Measurements from ENCODE around the gene ADORA2B. TPM values are rescaled to one million over a fixed set of nuclear protein-coding genes. Genes with fewer than 3 reads are reported as not detected.
A peak's percentile ranks its signal among the peaks of the same experiment; 100 is the strongest.

Gene ADORA2B
- total and polyA plus RNA-seq, 2 of the 4 experiments (the other 2 are of a cell fraction), result 5.2 to 5.5 TPM

DNA sequence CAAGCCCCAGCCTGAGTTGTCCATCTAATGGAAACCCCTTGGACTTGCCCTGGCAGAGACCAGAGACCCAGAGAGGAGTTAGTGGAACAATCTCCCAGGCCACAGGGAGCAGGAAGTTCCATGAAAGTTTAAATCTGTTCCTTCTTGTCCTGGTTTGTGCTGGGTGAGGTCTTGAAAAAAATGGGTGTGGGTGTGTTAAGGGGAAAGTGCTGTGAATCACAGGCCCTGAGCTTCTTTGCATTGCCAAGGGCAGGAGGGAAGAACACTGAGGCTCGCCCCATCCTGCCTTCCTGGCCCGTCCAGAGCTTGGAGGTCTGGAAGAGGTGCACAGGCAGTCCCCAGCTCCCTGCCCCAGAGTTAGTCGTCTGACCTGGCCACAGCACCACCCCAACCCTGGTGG, 2.3 kb downstream of the ADORA2B start:
- Histone ChIP-seq H3K9me3 (ENCODE audit: control insufficient read depth, insufficient read depth, low read length) (no peaks in the 10 kb centered on the region), H3K14ac (replicated peaks; ENCODE audit: low read depth, low read length) (peak overlapping the region; percentile 8; the same call in 1 of the 2 replicates), H3K56ac (ENCODE audit: extremely low read depth, insufficient read depth, low read length) (no peak overlapping the region), H2BK15ac (ENCODE audit: low read depth, low read length) (0 out of 3 replicates have a peak overlapping the region, but pooled peaks have one; percentile 8), H2BK20ac (ENCODE audit: low read depth, low read length) (0 out of 2 replicates have a peak overlapping the region, but pooled peaks have one; percentile 8), H4K91ac (ENCODE audit: insufficient read depth, low read depth, low read length) (peak overlapping the region; percentile 10; the same call in 1 of the 2 replicates), H3K9ac (ENCODE audit: low read depth, low read length) (peak overlapping the region; percentile 52), H3K9me1 (ENCODE audit: insufficient read depth, low read length) (peaks cover 14% of the 10 kb centered on the region; the same call in 1 of the 2 replicates), H3K4me3 (ENCODE audit: insufficient read depth, low read depth, low read length) (no peak overlapping the region), H3K79me1 (ENCODE audit: low read depth in 1 of 2, low read length in 2 of 2) (peaks cover 17 to 41% of the 10 kb centered on the region in 2 experiments), H3K4me2 (ENCODE audit: low read depth, low read length) (peak overlapping the region; percentile 91), H2AFZ (replicated peaks; ENCODE audit: low read length, poor library complexity) (peak overlapping the region; percentile 29), H2AK5ac (ENCODE audit: low read depth, low read length) (peak overlapping the region; percentile 41; the same call in 1 of the 2 replicates), H4K20me1 (ENCODE audit: insufficient read depth, low read length) (no peaks in the 10 kb centered on the region), H2AK9ac (replicated peaks; ENCODE audit: low read depth, low read length, poor library complexity) (peak overlapping the region; percentile 94), H3K27me3 (ENCODE audit: control insufficient read depth, insufficient read depth, low read length) (no peaks in the 10 kb centered on the region), H3K36me3 (ENCODE audit: control insufficient read depth, insufficient read depth, low read length) (0 out of 2 replicates have a peak, but pooled peaks cover 2% of the 10 kb centered on the region), H3K18ac (ENCODE audit: low read depth, low read length) (peak overlapping the region; percentile 43), H4K8ac (ENCODE audit: low read depth in 2 of 2, low read length in 2 of 2) (peak overlapping the region; percentile 0 to 36; a peak in 3 of 4 replicates), H2BK5ac (ENCODE audit: low read depth, low read length, poor library complexity, severe bottlenecking) (peak overlapping the region; percentile 2), H3K4ac (ENCODE audit: low read depth, low read length) (peak overlapping the region; percentile 44; the same call in 1 of the 2 replicates), H3K23ac (ENCODE audit: low read depth, low read length) (peak overlapping the region; percentile 11), H3K27ac (ENCODE audit: insufficient read depth, low read length) (peak overlapping the region; percentile 5; the same call in 1 of the 2 replicates), H2BK120ac (ENCODE audit: low read depth, low read length) (peak overlapping the region; percentile 30; the same call in 1 of the 2 replicates), H4K5ac (ENCODE audit: low read depth, low read length) (peak overlapping the region; percentile 32), H3K4me1 (ENCODE audit: control insufficient read depth, insufficient read depth, low read length) (peaks cover 20% of the 10 kb centered on the region)
- POLR2A ChIA-PET (ENCODE audit: unreplicated experiment), result interaction anchor here (0.6 kb wide), 1 partner anchor 8 kb away, joined by 3 read pairs; no protein-coding TSS in a partner anchor
- BruUV-seq (replicated peaks), result no TSS peak
- DNase-seq (peak; percentile 48), ATAC-seq (ENCODE audit: low read depth) (no peak)
- intact Hi-C loops (cut with micrococcal nuclease), result no loop called here
- no peak for TF ChIP-seq RCOR1 (IDR thresholded peaks at IDR 0.05; ENCODE audit: insufficient replicate concordance, low read length)
- no peak for TF ChIP-seq RAD21 (IDR thresholded peaks at IDR 0.05; ENCODE audit: low read length)
- TF ChIP-seq POLR2A (IDR thresholded peaks at IDR 0.05; ENCODE audit: low read depth, low read length), result no peak
- no peak for TF ChIP-seq SMC3 (IDR thresholded peaks at IDR 0.05; ENCODE audit: low read depth, low read length)
- TF ChIP-seq BHLHE40 (IDR thresholded peaks at IDR 0.05; ENCODE audit: low read depth, low read length), result no peak
- TF ChIP-seq MAZ (IDR thresholded peaks at IDR 0.05; ENCODE audit: borderline replicate concordance, low read depth, low read length), result no peak
- no peak for TF ChIP-seq NFE2L2 (IDR thresholded peaks at IDR 0.05; ENCODE audit: low read depth, low read length)
- TF ChIP-seq, protein P1, sequence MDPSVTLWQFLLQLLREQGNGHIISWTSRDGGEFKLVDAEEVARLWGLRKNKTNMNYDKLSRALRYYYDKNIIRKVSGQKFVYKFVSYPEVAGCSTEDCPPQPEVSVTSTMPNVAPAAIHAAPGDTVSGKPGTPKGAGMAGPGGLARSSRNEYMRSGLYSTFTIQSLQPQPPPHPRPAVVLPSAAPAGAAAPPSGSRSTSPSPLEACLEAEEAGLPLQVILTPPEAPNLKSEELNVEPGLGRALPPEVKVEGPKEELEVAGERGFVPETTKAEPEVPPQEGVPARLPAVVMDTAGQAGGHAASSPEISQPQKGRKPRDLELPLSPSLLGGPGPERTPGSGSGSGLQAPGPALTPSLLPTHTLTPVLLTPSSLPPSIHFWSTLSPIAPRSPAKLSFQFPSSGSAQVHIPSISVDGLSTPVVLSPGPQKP (IDR thresholded peaks at IDR 0.05; ENCODE audit: borderline replicate concordance, low read depth, low read length), result no peak
- TF ChIP-seq, protein P2, sequence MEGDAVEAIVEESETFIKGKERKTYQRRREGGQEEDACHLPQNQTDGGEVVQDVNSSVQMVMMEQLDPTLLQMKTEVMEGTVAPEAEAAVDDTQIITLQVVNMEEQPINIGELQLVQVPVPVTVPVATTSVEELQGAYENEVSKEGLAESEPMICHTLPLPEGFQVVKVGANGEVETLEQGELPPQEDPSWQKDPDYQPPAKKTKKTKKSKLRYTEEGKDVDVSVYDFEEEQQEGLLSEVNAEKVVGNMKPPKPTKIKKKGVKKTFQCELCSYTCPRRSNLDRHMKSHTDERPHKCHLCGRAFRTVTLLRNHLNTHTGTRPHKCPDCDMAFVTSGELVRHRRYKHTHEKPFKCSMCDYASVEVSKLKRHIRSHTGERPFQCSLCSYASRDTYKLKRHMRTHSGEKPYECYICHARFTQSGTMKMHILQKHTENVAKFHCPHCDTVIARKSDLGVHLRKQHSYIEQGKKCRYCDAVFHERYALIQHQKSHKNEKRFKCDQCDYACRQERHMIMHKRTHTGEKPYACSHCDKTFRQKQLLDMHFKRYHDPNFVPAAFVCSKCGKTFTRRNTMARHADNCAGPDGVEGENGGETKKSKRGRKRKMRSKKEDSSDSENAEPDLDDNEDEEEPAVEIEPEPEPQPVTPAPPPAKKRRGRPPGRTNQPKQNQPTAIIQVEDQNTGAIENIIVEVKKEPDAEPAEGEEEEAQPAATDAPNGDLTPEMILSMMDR (conservative IDR thresholded peaks at IDR 0.05; ENCODE audit: low read depth, low read length), result no peak
- TF ChIP-seq, protein P3, sequence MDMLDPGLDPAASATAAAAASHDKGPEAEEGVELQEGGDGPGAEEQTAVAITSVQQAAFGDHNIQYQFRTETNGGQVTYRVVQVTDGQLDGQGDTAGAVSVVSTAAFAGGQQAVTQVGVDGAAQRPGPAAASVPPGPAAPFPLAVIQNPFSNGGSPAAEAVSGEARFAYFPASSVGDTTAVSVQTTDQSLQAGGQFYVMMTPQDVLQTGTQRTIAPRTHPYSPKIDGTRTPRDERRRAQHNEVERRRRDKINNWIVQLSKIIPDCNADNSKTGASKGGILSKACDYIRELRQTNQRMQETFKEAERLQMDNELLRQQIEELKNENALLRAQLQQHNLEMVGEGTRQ (IDR thresholded peaks at IDR 0.05; ENCODE audit: low read depth, low read length), result no peak
- TF ChIP-seq FOS (IDR thresholded peaks at IDR 0.05; ENCODE audit: low read depth, low read length), result no peak
- no peak for TF ChIP-seq CHD1 (IDR thresholded peaks at IDR 0.05; ENCODE audit: low read depth, low read length)
- CTCF ChIA-PET, result no interaction called here
- dilution Hi-C loops (cut with HindIII; ENCODE audit: low sequenced_read_pairs, unreplicated experiment), result no loop called here
- in situ Hi-C loops (cut with MboI; ENCODE audit: low sequenced_read_pairs), result no loop called here
- WGBS, 2 experiments (ENCODE audit: extremely low coverage in 2 of 2, insufficient read length in 1 of 2), result no CpG with 5 or more reads among the region's 3 CpGs

All from IMR-90 (cell line).